NCI-H2107 (cell line): ENCODE measurements around the gene NSL1.

ENCODE experiments used
- DNase-seq: peaks from one replicate; lab custom pipeline; 2025; lab: John Stamatoyannopoulos, UW

Gene NSL1

DNA sequence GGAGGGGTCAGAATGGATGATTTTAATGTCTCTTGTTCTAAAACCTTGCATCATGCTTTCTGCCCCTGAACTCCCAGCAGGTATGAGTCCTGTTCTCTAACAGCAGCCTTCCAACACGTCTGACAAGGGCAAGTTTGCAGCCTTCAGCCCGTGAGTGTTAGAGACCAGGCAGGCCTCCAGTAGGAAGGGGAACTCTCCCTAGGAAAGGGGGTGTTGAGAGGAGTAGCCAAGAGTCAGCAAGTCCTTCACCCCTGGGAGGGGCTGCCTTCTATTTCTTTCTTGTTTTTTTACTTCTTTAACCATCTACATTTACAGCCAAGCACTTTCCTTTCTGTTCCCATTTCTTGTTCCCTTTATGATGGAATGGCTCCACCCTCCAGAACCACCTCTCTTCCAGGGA, 106.1 kb downstream of the NSL1 start:
- no peak for DNase-seq

DNA sequence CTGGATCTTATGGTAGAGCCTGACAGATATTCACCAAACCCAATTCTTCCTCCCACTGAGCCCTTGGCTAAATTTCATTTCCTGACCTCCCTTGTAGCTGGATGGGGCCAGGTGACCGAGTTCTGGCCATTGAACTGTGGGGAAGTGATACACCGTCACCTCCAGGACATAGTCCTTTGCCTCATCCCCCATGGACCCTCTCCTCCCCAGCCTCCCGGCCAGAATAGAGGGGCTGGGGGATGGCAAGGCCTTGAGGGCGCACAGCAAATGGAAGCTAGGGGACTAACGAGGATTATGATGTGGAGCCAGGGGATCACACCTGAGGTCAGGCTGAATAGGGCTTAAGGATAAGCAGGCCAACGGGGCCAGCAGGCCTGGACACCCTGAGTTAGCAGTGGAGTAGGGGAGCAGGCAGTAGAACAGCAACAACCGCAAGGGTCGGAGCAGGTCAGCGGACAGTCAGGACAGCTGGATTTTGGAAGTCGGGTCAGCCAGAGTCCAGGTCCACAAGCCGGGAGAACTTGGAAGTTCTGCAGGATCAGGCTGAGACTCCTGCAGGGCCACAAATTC, 107.0 kb downstream of the NSL1 start:
- DNase-seq, result no peak

DNA sequence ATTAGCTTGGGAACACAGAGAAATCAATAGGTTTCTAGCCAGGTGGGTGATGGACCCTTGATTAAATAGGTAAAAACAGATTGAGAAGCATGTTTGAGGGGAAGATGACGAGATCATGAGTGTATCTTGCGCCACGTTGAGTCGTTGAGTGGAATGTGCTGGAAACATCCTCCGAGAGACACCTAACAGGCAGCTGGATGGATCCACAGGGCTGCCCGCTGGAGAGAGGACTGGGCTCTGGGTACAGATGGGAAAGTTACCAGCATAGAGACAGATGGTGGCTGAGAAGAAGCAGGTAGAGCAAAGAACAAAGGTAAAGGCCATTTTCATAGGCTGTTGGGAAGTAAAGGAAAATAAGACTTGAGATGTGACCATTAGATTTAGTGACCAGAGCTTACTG, 107.5 kb downstream of the NSL1 start:
- DNase-seq, result no peak

DNA sequence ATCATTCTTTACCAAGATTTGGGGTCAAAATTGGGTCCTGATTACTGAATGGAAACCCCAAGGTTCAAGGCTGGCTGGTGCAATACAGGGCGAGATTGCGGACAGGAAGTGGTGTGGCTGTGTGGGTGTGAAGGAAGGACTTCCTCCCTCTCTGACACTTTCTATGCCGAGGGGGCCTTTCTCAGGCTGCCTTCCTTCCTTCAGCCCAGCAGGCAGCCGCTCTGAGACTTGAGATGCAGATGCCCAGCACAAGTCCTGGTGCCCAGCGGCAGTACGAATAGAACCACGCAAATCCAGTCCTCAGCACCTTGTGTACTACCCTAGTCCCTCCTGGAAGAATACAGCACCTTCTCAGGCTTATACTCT, 108.2 kb downstream of the NSL1 start:
- no peak for DNase-seq

DNA sequence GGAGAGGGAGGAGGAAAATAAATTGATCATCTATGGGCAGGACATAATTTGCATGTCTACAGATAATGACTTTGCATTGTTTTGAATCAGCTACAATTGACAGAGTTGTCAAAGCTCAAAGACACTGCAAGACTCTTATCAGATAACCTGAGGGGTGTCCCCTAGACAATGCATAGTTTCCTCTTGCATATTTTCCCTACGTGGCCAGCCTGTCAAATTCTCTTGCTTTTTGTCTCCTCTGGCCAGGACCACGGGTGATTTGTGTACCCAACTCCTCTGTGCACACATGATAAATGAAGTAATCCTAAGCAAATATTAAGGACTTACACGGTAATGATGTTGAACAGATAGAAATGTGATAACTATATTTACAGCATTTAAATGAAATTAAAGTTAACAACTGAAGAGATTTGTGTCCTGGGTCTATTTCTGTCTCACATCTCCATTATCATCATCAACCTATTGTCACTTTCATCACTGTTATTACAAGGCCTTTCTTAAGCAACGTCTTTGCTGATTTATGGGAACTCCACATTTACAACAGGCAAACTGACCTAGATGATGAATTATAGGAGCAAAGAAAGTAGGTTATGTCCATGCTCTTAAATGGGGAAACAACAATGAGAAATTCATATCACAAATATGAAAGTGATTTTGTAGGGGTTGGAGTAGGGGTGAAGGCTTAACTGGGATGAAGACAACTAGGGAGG, 110.7 kb downstream of the NSL1 start:
- DNase-seq, result no peak

DNA sequence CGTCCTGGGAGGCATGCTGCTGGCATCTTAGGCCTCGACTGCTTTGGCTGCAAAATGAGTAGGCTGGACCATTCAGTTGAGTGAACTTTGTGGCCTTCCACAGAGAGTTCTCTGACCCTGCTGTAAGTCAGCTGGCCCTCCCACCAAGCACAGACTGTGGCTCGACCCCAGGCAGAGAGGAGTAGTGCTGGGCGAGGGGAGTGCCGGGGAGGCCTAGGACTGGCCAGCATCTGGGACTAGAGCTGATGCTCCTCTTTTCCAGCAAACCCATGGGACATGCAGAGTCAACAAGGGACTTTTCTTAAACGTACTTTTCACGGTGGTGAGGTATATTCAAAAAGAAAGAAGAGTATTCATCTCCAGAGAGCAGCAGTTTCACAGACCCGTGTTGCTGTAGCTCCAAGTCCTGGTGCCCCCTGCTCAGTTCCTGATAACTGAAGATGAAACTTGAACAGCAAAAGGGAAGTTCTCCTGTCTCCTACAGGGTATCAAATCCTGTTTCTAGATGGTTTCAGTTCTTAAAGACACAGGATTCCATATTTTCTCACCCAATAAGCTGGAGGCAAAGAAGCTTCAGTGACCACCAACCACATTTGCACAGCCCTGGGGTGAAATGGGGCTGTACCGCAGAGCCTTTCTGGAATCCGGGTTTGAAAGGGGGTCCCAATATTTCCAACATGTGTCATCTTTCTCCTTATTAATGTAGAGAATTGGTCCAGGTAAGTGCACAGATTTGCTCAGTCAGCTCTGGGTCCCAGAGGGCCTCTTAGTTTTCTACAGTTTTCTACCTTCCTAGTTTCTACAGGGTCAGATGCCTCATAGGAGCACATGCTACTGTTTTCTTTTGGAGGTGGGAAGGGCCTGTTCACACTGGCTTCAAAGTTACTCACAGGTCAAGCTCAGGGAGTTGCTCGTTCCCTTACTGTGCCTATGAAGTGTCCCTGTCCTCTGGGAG, 112.8 kb downstream of the NSL1 start:
- no peak for DNase-seq

DNA sequence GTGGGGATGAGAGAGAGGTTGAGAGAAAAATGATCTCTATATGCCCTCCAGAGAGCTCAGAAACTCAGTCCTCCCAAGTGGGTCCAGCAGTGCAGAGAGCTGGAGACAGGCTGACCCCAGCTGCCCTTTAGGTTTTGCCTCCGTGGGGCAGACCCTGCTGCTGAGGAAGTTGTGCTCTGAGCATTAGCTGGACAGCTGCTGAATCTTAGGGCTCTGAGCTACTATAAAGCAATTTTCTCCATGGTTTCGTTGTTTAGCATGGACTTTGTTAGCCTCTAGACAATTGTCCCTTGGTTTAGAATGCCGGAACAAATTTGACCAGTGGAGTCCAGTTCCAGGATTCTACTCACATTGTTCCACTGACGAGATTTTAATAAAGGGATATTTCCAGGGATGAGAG, 114.0 kb downstream of the NSL1 start:
- no peak for DNase-seq

DNA sequence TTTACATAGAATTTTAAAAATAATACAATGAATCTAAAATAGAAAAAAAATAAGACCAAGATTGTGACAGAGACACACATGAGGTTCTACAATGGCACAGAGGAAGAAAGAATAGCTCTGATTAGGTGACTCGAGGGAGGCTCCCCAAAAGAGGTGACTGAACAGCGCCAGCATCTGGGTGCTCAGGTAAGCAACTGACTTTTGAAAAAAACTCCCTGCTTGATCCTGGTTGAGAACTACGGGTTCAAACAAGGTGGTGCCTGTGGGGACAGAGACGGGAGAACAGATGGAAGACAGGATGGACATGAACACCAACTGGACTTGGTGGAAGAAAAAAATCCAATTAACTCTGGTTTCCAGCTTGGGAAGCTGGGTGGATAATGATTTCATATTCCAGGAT, 114.4 kb downstream of the NSL1 start:
- DNase-seq, result no peak
